GM21367 (cell line): ENCODE data around the gene OS9.

Experiments
- ATAC-seq: cut with Tn5 transposase; IDR thresholded peaks from one replicate; pipeline ENCODE4 v1.9.1; 2021; ENCODE audit not compliant: unreplicated experiment

The OS9 gene

GRCh38 chr12:57722716-57723629 lies 29.0 kb downstream of the OS9 start:
- no peak for ATAC-seq

- ATAC-seq: no peak
Measured at GRCh38 chr12:57723630-57723962, 29.7 kb downstream of the OS9 start.

GRCh38 chr12:57724003-57724935 lies 30.3 kb downstream of the OS9 start:
- ATAC-seq: no peak

- no peak for ATAC-seq
Measured at GRCh38 chr12:57724936-57725740, 31.2 kb downstream of the OS9 start.

GRCh38 chr12:57725851-57726150 lies 31.9 kb downstream of the OS9 start:
- ATAC-seq: no peak

GRCh38 chr12:57726151-57726883 lies 32.4 kb downstream of the OS9 start:
- ATAC-seq: no peak

- no peak for ATAC-seq
Measured at GRCh38 chr12:57726884-57727757, 33.2 kb downstream of the OS9 start.

- ATAC-seq: no peak
Measured at GRCh38 chr12:57727758-57728395, 33.9 kb downstream of the OS9 start.

- ATAC-seq: no peak
Measured at GRCh38 chr12:57729321-57729844, 35.5 kb downstream of the OS9 start.

- no peak for ATAC-seq
Measured at GRCh38 chr12:57730336-57731067, 36.6 kb downstream of the OS9 start.

- ATAC-seq: no peak
Measured at GRCh38 chr12:57731411-57732080, 37.6 kb downstream of the OS9 start.

GRCh38 chr12:57732270-57732669 lies 38.3 kb downstream of the OS9 start:
- no peak for ATAC-seq

- no peak for ATAC-seq
Measured at GRCh38 chr12:57732726-57733593, 39.0 kb downstream of the OS9 start.

- no peak for ATAC-seq
Measured at GRCh38 chr12:57733928-57734327, 40.0 kb downstream of the OS9 start.

GRCh38 chr12:57734591-57734990 lies 40.7 kb downstream of the OS9 start:
- ATAC-seq: no peak

- no peak for ATAC-seq
Measured at GRCh38 chr12:57735198-57735855, 41.4 kb downstream of the OS9 start.
